ENCODE results near the gene KAZALD1.

GRCh38 chr10:101111547-101111946 is 49.8 kb downstream of the KAZALD1 start:
- no peak for TF ChIP-seq CTCF (IDR thresholded peaks at IDR 0.05; ENCODE audit: low read depth, low read length)
- TF ChIP-seq EZH2phosphoT487 (IDR thresholded peaks at IDR 0.05; ENCODE audit: low read depth) = no peak

Measured in OCI-LY3 (cell line).